ENCODE data around the gene EVL. TPM values are rescaled to one million over a fixed set of nuclear protein-coding genes. Genes with fewer than 3 reads are reported as not detected.

Gene EVL
- total and polyA plus RNA-seq, 10 of the 15 experiments (the other 5 are each of a cell fraction or from before 2014, with no cell fraction given) = 11.9 to 341 (median 89.8) TPM

- ATAC-seq = no peak
- Histone ChIP-seq H3K4me1 (ENCODE audit: control insufficient read depth, insufficient read depth, low read length) (no peaks in the 10 kb centered on the region), H3K4me3 (no peak overlapping the region), H3K9ac (ENCODE audit: control insufficient read depth, insufficient read depth, low read length) (no peak overlapping the region), H4K20me1 (ENCODE audit: control insufficient read depth, insufficient read depth) (no peaks in the 10 kb centered on the region), H3K27ac (ENCODE audit: control insufficient read depth, insufficient read depth) (no peak overlapping the region), H3K9me3 (replicated peaks; ENCODE audit: control insufficient read depth, insufficient read depth, low read length) (no peaks in the 10 kb centered on the region), H3K4me2 (ENCODE audit: control insufficient read depth, insufficient read depth) (no peak overlapping the region), H2AFZ (ENCODE audit: control insufficient read depth, low read depth, low read length) (no peak overlapping the region), H3K79me2 (ENCODE audit: control insufficient read depth, insufficient read depth, low read length) (no peaks in the 10 kb centered on the region), H3K27me3 (replicated peaks in 1 of 2; ENCODE audit: control insufficient read depth in 2 of 2, insufficient read depth in 2 of 2, low read length in 1 of 2) (no peaks in the 10 kb centered on the region), H3K36me3 (ENCODE audit: control insufficient read depth in 2 of 2, insufficient read depth in 2 of 2, low read length in 1 of 2) (peaks cover 36 to 45% of the 10 kb centered on the region in 2 experiments)
- SMC1A ChIA-PET (ENCODE audit: uncharacterized antibody, unreplicated experiment) = no interaction called here
- DNase-seq (ENCODE audit: low read depth, low spot score) = no peak
- no TSS peak for BruUV-seq (replicated peaks)
- 84% methylated on average over 6 of the region's 6 CpGs for WGBS (ENCODE audit: insufficient coverage, insufficient replicate concordance, low lambda C conversion rate, missing lambda C conversion rate)
- intact Hi-C loops (cut with micrococcal nuclease; ENCODE audit: unreplicated experiment) (no loop called here), in situ Hi-C loops (cut with MboI) (no loop called here)
- CTCF ChIA-PET = no interaction called here
- FAIRE-seq = no peak
- POLR2A ChIA-PET = no interaction called here
- RAD21 ChIA-PET (ENCODE audit: unreplicated experiment) = no interaction called here
- no peak for TF ChIP-seq DPF2 (IDR thresholded peaks at IDR 0.05)
- no peak for TF ChIP-seq CTCF (IDR thresholded peaks at IDR 0.05 in 2 of 3, conservative IDR thresholded peaks at IDR 0.05 in 1 of 3; ENCODE audit: control insufficient read depth in 2 of 3, extremely low read depth in 1 of 3, insufficient read depth in 1 of 3, low read depth in 3 of 3, low read length in 3 of 3)
- no peak for TF ChIP-seq GATAD2B (conservative IDR thresholded peaks at IDR 0.05; ENCODE audit: low read depth)
- TF ChIP-seq ELK1 (IDR thresholded peaks at IDR 0.05; ENCODE audit: low read depth, low read length) = no peak
- no peak for TF ChIP-seq MYB (IDR thresholded peaks at IDR 0.05; ENCODE audit: borderline replicate concordance, low read depth, low read length)
- no peak for TF ChIP-seq CREB1 (IDR thresholded peaks at IDR 0.05; ENCODE audit: low read depth)
- no peak for TF ChIP-seq KAT2A (conservative IDR thresholded peaks at IDR 0.05; ENCODE audit: control insufficient read depth, low read depth, low read length)
- no peak for TF ChIP-seq ZZZ3 (IDR thresholded peaks at IDR 0.05; ENCODE audit: control insufficient read depth, insufficient read length, low read depth)
- TF ChIP-seq MYC (IDR thresholded peaks at IDR 0.05; ENCODE audit: insufficient read depth, insufficient read length, insufficient replicate concordance, low read length, severe bottlenecking) = no peak
- no peak for TF ChIP-seq HDAC2 (IDR thresholded peaks at IDR 0.05)
- no peak for TF ChIP-seq ZNF274 (IDR thresholded peaks at IDR 0.05; ENCODE audit: insufficient read depth, insufficient read length)
- TF ChIP-seq RB1 (IDR thresholded peaks at IDR 0.05; ENCODE audit: borderline replicate concordance) = no peak
- no peak for TF ChIP-seq BCL3 (IDR thresholded peaks at IDR 0.05; ENCODE audit: borderline replicate concordance, insufficient read depth, low read depth, low read length, poor library complexity, severe bottlenecking)
- TF ChIP-seq ATF3 (IDR thresholded peaks at IDR 0.05; ENCODE audit: borderline replicate concordance, extremely low read depth, low read depth, low read length) = no peak
- TF ChIP-seq EZH2 (IDR thresholded peaks at IDR 0.05; ENCODE audit: borderline replicate concordance, control insufficient read depth, low read depth, low read length) = no peak
Measured at GRCh38 chr14:100131181-100131580, 66.0 kb downstream of the EVL start.

Measured in GM12878 (cell line).